HCT116 (cell line): Measurements from ENCODE around the gene GPR142. TPM values are rescaled to one million over a fixed set of nuclear protein-coding genes. Genes with fewer than 3 reads are reported as not detected.

Experiments used
- CBX3 ChIP-seq: IDR thresholded peaks from 2 replicates; pipeline ENCODE4 v1.6.1; 2012; ENCODE audit warnings: low read depth
- CEBPB ChIP-seq: IDR thresholded peaks from 2 replicates; pipeline ENCODE4 v1.6.1; 2012; ENCODE audit warnings: low read depth
- EZH2 ChIP-seq: fragments of 200-600 bp; sonication (generic); IDR thresholded peaks from 2 replicates; pipeline ENCODE4 v1.6.1; 2017; ENCODE audit warnings: antibody characterized with exemption, mixed run types
- JUND ChIP-seq: IDR thresholded peaks from 2 replicates; pipeline ENCODE4 v1.6.1; 2012
- POLR2A ChIP-seq: IDR thresholded peaks from 2 replicates; pipeline ENCODE4 v1.7.0; 2011; ENCODE audit warnings: borderline replicate concordance; ENCODE audit not compliant: insufficient read depth, insufficient read length; ENCODE audit errors: extremely low read depth
- POLR2AphosphoS5 ChIP-seq: IDR thresholded peaks from 2 replicates; pipeline ENCODE4 v1.6.1; 2011; ENCODE audit warnings: mild to moderate bottlenecking, low read depth, low read length, moderate library complexity
- RAD21 ChIP-seq: IDR thresholded peaks from 2 replicates; pipeline ENCODE4 v1.6.1; 2012; ENCODE audit warnings: low read depth, mild to moderate bottlenecking
- SP1 ChIP-seq: IDR thresholded peaks from 2 replicates; pipeline ENCODE4 v1.6.1; 2012; ENCODE audit warnings: low read depth
- SRF ChIP-seq: IDR thresholded peaks from 2 replicates; pipeline ENCODE4 v1.6.1; 2012; ENCODE audit warnings: low read depth
- TCF7L2 ChIP-seq: IDR thresholded peaks from 2 replicates; pipeline ENCODE4 v1.7.0; 2011; ENCODE audit warnings: borderline replicate concordance, inconsistent platforms; ENCODE audit not compliant: insufficient read depth, insufficient read length; ENCODE audit errors: extremely low read depth
- ZFX ChIP-seq: fragments of 450-650 bp; IDR thresholded peaks from 2 replicates; pipeline ENCODE4 v1.6.1; 2017
- ZNF274 ChIP-seq: fragments of 200-500 bp; sonication (Bioruptor generic); IDR thresholded peaks from 2 replicates; pipeline ENCODE4 v1.6.1; 2014; ENCODE audit warnings: mild to moderate bottlenecking, low read depth, low read length, inconsistent platforms
- total RNA-seq: library from RNA; stranded (reverse); gene quantifications from one replicate; pipeline ENCODE4 v1.2.1, GENCODE V29; 2021; ENCODE audit not compliant: unreplicated experiment
- TF ChIP-seq, protein P1 (sequence below): IDR thresholded peaks from 2 replicates; pipeline ENCODE4 v1.6.1; 2012; ENCODE audit warnings: low read depth
- TF ChIP-seq, protein P2 (sequence below), 3 experiments: fragments of 200-600 bp in 1 of 3; sonication (generic) in 1 of 3; IDR thresholded peaks in 2 of 3; conservative IDR thresholded peaks in 1 of 3; 2 replicates each; pipeline ENCODE4 v1.5.1; 2012 to 2017; ENCODE audit warnings: low read depth in 2 of 3, low read length in 2 of 3, antibody characterized with exemption in 1 of 3, borderline replicate concordance in 1 of 3, control low read depth in 1 of 3, mild to moderate bottlenecking in 1 of 3, mixed read lengths in 1 of 3, mixed run types in 1 of 3, moderate library complexity in 1 of 3; ENCODE audit not compliant: insufficient read depth in 1 of 3
- TF ChIP-seq, protein P3 (sequence below): IDR thresholded peaks from 2 replicates; pipeline ENCODE4 v1.6.1; 2012

Gene GPR142
- total RNA-seq, 1 experiment from 2014 or later, result not detected

DNA sequence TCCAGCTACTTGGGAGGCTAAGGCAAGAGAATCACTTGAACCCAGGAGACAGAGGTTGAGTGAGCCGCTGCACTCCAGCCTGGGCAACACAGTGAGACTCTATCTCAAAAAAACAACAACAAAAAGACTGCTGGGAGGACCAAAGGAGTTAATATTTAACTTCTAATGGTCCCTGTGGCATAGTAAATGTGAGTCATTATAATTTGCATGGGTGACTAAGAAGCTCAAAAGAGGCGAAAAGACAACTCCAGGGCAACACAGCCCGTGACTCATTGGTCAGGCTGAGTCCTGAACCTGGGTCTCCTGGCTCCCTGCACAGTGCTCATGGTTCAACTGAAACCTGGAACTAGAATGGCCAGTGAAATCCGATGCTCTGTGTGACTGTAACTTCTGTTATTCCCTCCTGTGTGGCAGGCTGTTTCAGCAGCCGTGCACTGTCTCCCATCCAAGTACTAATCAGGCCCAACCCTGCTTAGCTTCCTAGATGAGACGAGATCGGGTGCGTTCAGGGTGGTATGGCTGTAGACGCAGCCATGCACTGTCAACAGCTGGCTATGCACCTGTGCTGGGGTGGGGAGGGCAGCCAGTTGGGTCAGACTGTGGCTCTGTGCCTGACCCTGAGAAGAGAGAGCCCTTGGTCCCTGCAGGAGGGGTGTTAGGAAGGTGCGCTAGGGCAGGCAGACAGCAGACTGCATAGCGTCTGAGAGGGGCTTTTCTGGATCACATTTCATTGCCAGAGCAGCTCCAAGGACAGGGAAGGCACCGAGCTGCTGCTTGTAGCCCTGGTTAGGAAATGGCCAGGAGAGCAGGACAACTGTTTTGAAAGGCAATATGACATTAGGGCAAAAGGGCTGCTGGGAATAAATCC is 50.1 kb downstream of the GPR142 start (continued):
- TF ChIP-seq, protein P1, sequence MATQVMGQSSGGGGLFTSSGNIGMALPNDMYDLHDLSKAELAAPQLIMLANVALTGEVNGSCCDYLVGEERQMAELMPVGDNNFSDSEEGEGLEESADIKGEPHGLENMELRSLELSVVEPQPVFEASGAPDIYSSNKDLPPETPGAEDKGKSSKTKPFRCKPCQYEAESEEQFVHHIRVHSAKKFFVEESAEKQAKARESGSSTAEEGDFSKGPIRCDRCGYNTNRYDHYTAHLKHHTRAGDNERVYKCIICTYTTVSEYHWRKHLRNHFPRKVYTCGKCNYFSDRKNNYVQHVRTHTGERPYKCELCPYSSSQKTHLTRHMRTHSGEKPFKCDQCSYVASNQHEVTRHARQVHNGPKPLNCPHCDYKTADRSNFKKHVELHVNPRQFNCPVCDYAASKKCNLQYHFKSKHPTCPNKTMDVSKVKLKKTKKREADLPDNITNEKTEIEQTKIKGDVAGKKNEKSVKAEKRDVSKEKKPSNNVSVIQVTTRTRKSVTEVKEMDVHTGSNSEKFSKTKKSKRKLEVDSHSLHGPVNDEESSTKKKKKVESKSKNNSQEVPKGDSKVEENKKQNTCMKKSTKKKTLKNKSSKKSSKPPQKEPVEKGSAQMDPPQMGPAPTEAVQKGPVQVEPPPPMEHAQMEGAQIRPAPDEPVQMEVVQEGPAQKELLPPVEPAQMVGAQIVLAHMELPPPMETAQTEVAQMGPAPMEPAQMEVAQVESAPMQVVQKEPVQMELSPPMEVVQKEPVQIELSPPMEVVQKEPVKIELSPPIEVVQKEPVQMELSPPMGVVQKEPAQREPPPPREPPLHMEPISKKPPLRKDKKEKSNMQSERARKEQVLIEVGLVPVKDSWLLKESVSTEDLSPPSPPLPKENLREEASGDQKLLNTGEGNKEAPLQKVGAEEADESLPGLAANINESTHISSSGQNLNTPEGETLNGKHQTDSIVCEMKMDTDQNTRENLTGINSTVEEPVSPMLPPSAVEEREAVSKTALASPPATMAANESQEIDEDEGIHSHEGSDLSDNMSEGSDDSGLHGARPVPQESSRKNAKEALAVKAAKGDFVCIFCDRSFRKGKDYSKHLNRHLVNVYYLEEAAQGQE, result no peak
- TF ChIP-seq EZH2 (no peak), TCF7L2 (peak; percentile 47), POLR2AphosphoS5 (peak; percentile 78), JUND (peak; percentile 99), SP1 (peak; percentile 96), ZNF274 (no peak), POLR2A (no peak), SRF (peak; percentile 90), RAD21 (peak; percentile 46), CBX3 (peak; percentile 100), CEBPB (no peak), ZFX (no peak)
- TF ChIP-seq, protein P2, sequence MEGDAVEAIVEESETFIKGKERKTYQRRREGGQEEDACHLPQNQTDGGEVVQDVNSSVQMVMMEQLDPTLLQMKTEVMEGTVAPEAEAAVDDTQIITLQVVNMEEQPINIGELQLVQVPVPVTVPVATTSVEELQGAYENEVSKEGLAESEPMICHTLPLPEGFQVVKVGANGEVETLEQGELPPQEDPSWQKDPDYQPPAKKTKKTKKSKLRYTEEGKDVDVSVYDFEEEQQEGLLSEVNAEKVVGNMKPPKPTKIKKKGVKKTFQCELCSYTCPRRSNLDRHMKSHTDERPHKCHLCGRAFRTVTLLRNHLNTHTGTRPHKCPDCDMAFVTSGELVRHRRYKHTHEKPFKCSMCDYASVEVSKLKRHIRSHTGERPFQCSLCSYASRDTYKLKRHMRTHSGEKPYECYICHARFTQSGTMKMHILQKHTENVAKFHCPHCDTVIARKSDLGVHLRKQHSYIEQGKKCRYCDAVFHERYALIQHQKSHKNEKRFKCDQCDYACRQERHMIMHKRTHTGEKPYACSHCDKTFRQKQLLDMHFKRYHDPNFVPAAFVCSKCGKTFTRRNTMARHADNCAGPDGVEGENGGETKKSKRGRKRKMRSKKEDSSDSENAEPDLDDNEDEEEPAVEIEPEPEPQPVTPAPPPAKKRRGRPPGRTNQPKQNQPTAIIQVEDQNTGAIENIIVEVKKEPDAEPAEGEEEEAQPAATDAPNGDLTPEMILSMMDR (IDR thresholded peaks at IDR 0.05 in 2 of 3, conservative IDR thresholded peaks at IDR 0.05 in 1 of 3; ENCODE audit: borderline replicate concordance in 1 of 3, insufficient read depth in 1 of 3, low read depth in 2 of 3, low read length in 2 of 3), result no peak
- TF ChIP-seq, protein P3, sequence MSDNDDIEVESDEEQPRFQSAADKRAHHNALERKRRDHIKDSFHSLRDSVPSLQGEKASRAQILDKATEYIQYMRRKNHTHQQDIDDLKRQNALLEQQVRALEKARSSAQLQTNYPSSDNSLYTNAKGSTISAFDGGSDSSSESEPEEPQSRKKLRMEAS, result peak; percentile 85
